GM12878 (cell line): Measurements from ENCODE around the gene DERA. TPM values are rescaled to one million over a fixed set of nuclear protein-coding genes. Genes with fewer than 3 reads are reported as not detected.

Experiments
- ATAC-seq: fragments of 200-7000 bp; cut with Tn5 transposase; 3 replicates; pipeline ENCODE4 v1.9.1; 2020; ENCODE audit warnings: mild to moderate bottlenecking, moderate library complexity
- BruUV-seq: library from RNA; stranded (reverse); fragments of 400-500 nt; replicated peaks from 2 replicates; lab custom pipeline; 2021; lab: Mats Ljungman, UMichigan
- CTCF ChIA-PET: fragments of 300-600 bp; sonication (Branson Sonifier 250); formaldehyde crosslinking; extraction: SDS; loops from one replicate; lab custom pipeline; 2021; ENCODE audit warnings: inconsistent platforms; lab: Yijun Ruan, JAX
- POLR2A ChIA-PET: fragments of 350-600 bp; formaldehyde crosslinking; extraction: SDS; loops from one replicate; lab custom pipeline; 2021; ENCODE audit warnings: inconsistent platforms; lab: Charles Lee
- RAD21 ChIA-PET: fragments of 300-600 bp; sonication (Branson Sonifier 250); formaldehyde crosslinking; loops from one replicate; lab custom pipeline; 2023; ENCODE audit warnings: antibody characterized with exemption; ENCODE audit not compliant: unreplicated experiment; lab: Charles Lee
- SMC1A ChIA-PET: fragments of 300-600 bp; sonication (Branson Sonifier 250); formaldehyde crosslinking; loops from one replicate; lab custom pipeline; 2023; ENCODE audit not compliant: unreplicated experiment, uncharacterized antibody; lab: Charles Lee
- DNase-seq: peaks from one replicate; pipeline ENCODE4 v3.0.0-alpha.2; 2011; ENCODE audit warnings: low read depth, low spot score
- FAIRE-seq: peaks from 3 replicates; lab custom pipeline; 2011; peaks lifted over from hg19 to GRCh38; lab: Jason Lieb, UNC
- H2AFZ ChIP-seq: 2 replicates; pipeline ENCODE4 v1.6.0; 2011; ENCODE audit warnings: low read depth, low read length, control low read depth; ENCODE audit not compliant: control insufficient read depth
- H3K27ac ChIP-seq: 2 replicates; pipeline ENCODE4 v1.5.1; 2011; ENCODE audit warnings: control low read depth; ENCODE audit not compliant: control insufficient read depth, insufficient read depth
- H3K27me3 ChIP-seq, 2 experiments: replicated peaks in 1 of 2; 2 replicates each; pipeline versions ENCODE4 v1.6.0 to v1.6.1; 2011; ENCODE audit warnings: low read length in 1 of 2; ENCODE audit not compliant: control insufficient read depth in 2 of 2, insufficient read depth in 2 of 2
- H3K36me3 ChIP-seq, 2 experiments: 2 replicates each; pipeline ENCODE4 v1.5.1; 2011; ENCODE audit warnings: low read length in 1 of 2; ENCODE audit not compliant: control insufficient read depth in 2 of 2, insufficient read depth in 2 of 2
- H3K4me1 ChIP-seq: 2 replicates; pipeline ENCODE4 v1.6.1; 2011; ENCODE audit warnings: mild to moderate bottlenecking, low read length, moderate library complexity, mixed read lengths; ENCODE audit not compliant: control insufficient read depth, insufficient read depth
- H3K4me2 ChIP-seq: 2 replicates; pipeline ENCODE4 v1.6.0; 2011; ENCODE audit warnings: control low read depth; ENCODE audit not compliant: control insufficient read depth, insufficient read depth
- H3K4me3 ChIP-seq: fragments of 200-600 bp; sonication (generic); 2 replicates; pipeline ENCODE4 v1.5.1; 2016
- H3K79me2 ChIP-seq: 2 replicates; pipeline ENCODE4 v1.6.0; 2011; ENCODE audit warnings: low read length; ENCODE audit not compliant: control insufficient read depth, insufficient read depth
- H3K9ac ChIP-seq: 2 replicates; pipeline ENCODE4 v1.8.0; 2011; ENCODE audit warnings: low read length, control low read depth, mixed read lengths; ENCODE audit not compliant: control insufficient read depth, insufficient read depth
- H3K9me3 ChIP-seq: replicated peaks from 3 replicates; pipeline ENCODE4 v1.5.1; 2011; ENCODE audit warnings: mild to moderate bottlenecking, low read length; ENCODE audit not compliant: control insufficient read depth, insufficient read depth
- H4K20me1 ChIP-seq: 2 replicates; pipeline ENCODE4 v1.6.0; 2011; ENCODE audit not compliant: control insufficient read depth, insufficient read depth
- GATAD2B ChIP-seq: fragments of 450-650 bp; conservative IDR thresholded peaks from 2 replicates; pipeline ENCODE4 v1.6.1; 2017; ENCODE audit warnings: low read depth, mild to moderate bottlenecking, moderate library complexity
- MEF2A ChIP-seq: IDR thresholded peaks from 2 replicates; pipeline ENCODE4 v1.6.1; 2011; ENCODE audit warnings: low read depth, mild to moderate bottlenecking, low read length, moderate library complexity; ENCODE audit not compliant: insufficient read depth
- POLR2AphosphoS5 ChIP-seq: IDR thresholded peaks from 2 replicates; pipeline ENCODE4 v1.6.1; 2011; ENCODE audit warnings: mild to moderate bottlenecking, low read length, inconsistent platforms
- RAD21 ChIP-seq: IDR thresholded peaks from 2 replicates; pipeline ENCODE4 v1.6.1; 2011; ENCODE audit warnings: mild to moderate bottlenecking, low read depth, low read length, moderate library complexity; ENCODE audit not compliant: insufficient read depth
- RCOR1 ChIP-seq: conservative IDR thresholded peaks from 2 replicates; pipeline ENCODE4 v1.6.1; 2012; ENCODE audit warnings: low read depth, low read length, improper control_type of control experiment
- SIN3A ChIP-seq: IDR thresholded peaks from 2 replicates; pipeline ENCODE4 v1.6.1; 2012; ENCODE audit warnings: low read depth, low read length, improper control_type of control experiment
- SIX5 ChIP-seq: IDR thresholded peaks from 2 replicates; pipeline ENCODE4 v1.6.1; 2011; ENCODE audit warnings: mild to moderate bottlenecking, low read depth, low read length, moderate library complexity; ENCODE audit not compliant: severe bottlenecking
- SPI1 ChIP-seq: IDR thresholded peaks from 2 replicates; pipeline ENCODE4 v1.6.1; 2011; ENCODE audit warnings: low read depth, mild to moderate bottlenecking, low read length, moderate library complexity, borderline replicate concordance; ENCODE audit not compliant: insufficient read depth
- SRF ChIP-seq, 2 experiments: IDR thresholded peaks; 2 replicates each; pipeline ENCODE4 v1.6.1; 2011; ENCODE audit warnings: low read depth in 2 of 2, low read length in 2 of 2, mild to moderate bottlenecking in 1 of 2, moderate library complexity in 1 of 2
- SUZ12 ChIP-seq: fragments of 200-600 bp; sonication (generic); IDR thresholded peaks from one replicate; pipeline ENCODE4 v1.6.1; 2018; ENCODE audit warnings: antibody characterized with exemption, mild to moderate bottlenecking; ENCODE audit not compliant: unreplicated experiment
- WGBS: methylation state at CpG from one replicate; pipeline ENCODE4 v1.1.6; 2016; ENCODE audit warnings: low lambda C conversion rate; ENCODE audit not compliant: insufficient replicate concordance, insufficient coverage; ENCODE audit errors: missing lambda C conversion rate; 5-methylcytosine and 5-hydroxymethylcytosine counted together
- in situ Hi-C: fragments of 300-500 bp; cut with MboI; formaldehyde crosslinking; loops from 9 replicates; pipeline ENCODE4 v1.14.3; 2018; ENCODE audit warnings: mixed read lengths
- intact Hi-C: fragments of 100-400 bp; cut with micrococcal nuclease; formaldehyde crosslinking; loops from one replicate; pipeline ENCODE4 v1.14.2; 2022; ENCODE audit not compliant: unreplicated experiment
- polyA plus RNA-seq, 11 experiments: library from polyadenylated mRNA; depleted of rRNA in 4 of 11; unstranded in 6 of 11; stranded (reverse) in 5 of 11; fragments of >200 nt; fragmentation: Nextera tagmentation in 4 of 11; fragmentation: Illumina TruSeq in 1 of 11; extraction: Ambion mirVana in 4 of 11; extraction: Trizol in 1 of 11; gene quantifications; 1 replicate in 1 of 11; 2 replicates in 10 of 11; pipeline versions ENCODE4 v1.2.1 to v1.2.3, GENCODE V29; 2011 to 2016; ENCODE audit warnings: inconsistent platforms in 2 of 11, missing spikeins in 2 of 11, low read depth in 1 of 11
- total RNA-seq, 4 experiments: library from RNA; depleted of rRNA in 3 of 4; stranded (reverse); fragments of >200 nt in 3 of 4; fragmentation: Illumina TruSeq in 1 of 4; extraction: Trizol in 1 of 4; gene quantifications; 2 replicates each; pipeline versions ENCODE4 v1.2.1 to v1.2.3, GENCODE V29; 2013 to 2021
- TF ChIP-seq, protein P1 (sequence below): fragments of 450-650 bp; conservative IDR thresholded peaks from 2 replicates; pipeline ENCODE4 v1.6.1; 2017; ENCODE audit warnings: mild to moderate bottlenecking, moderate library complexity
- TF ChIP-seq, protein P2 (sequence below): IDR thresholded peaks from 2 replicates; pipeline ENCODE4 v1.6.1; 2011; ENCODE audit warnings: borderline replicate concordance, low read depth, mild to moderate bottlenecking, moderate library complexity, mixed read lengths, low read length; ENCODE audit not compliant: insufficient read depth; ENCODE audit errors: extremely low read length

DERA gene
- total and polyA plus RNA-seq, 10 of the 15 experiments (the other 5 are each of a cell fraction or from before 2014, with no cell fraction given) = 34.9 to 97.1 (median 40.8) TPM

DNA sequence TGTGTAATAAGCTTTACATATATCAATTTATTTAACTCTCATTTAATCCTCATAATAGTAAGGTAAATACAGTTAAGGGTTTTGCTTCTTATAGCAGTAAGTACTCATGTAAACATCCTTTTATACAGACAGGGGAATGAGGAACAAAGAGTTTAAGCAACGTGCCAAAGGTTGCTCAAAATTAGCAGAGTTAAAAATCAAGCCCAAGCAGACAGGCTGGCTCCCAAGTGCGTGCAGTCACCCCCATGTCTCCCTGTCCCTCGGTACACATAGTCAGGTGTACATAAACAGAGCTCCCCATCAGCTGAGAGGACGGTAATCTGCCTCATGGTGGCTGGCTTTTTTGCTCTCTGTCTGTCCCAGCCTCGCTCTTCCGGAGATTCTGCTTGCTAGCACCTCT lies 126.4 kb downstream of the DERA start:
- ChIA-PET RAD21 (no interaction called here), POLR2A (no interaction called here), SMC1A (no interaction called here), CTCF (no interaction called here)
- no peaks in the 10 kb centered on the region for H3K27me3 ChIP-seq
- H3K4me1 ChIP-seq = no peaks in the 10 kb centered on the region
- no peak overlapping the region for H3K27ac ChIP-seq
- DNase-seq (no peak), ATAC-seq (no peak), FAIRE-seq (no peak)
- H3K9me3 ChIP-seq = no peaks in the 10 kb centered on the region
- WGBS = 93% methylated on average over 6 of the region's 6 CpGs
- no peak overlapping the region for H3K9ac ChIP-seq
- no peaks in the 10 kb centered on the region for H4K20me1 ChIP-seq
- peaks cover 0 to 5% of the 10 kb centered on the region in 2 experiments; a peak in 1 of 4 replicates for H3K36me3 ChIP-seq
- intact Hi-C loops (no loop called here), in situ Hi-C loops (no loop called here)
- no peaks in the 10 kb centered on the region for H3K79me2 ChIP-seq
- BruUV-seq = no TSS peak
- H3K4me3 ChIP-seq = no peak overlapping the region
- H3K4me2 ChIP-seq = no peak overlapping the region
- no peak overlapping the region for H2AFZ ChIP-seq
- TF ChIP-seq RCOR1 = no peak
- TF ChIP-seq, protein P1, sequence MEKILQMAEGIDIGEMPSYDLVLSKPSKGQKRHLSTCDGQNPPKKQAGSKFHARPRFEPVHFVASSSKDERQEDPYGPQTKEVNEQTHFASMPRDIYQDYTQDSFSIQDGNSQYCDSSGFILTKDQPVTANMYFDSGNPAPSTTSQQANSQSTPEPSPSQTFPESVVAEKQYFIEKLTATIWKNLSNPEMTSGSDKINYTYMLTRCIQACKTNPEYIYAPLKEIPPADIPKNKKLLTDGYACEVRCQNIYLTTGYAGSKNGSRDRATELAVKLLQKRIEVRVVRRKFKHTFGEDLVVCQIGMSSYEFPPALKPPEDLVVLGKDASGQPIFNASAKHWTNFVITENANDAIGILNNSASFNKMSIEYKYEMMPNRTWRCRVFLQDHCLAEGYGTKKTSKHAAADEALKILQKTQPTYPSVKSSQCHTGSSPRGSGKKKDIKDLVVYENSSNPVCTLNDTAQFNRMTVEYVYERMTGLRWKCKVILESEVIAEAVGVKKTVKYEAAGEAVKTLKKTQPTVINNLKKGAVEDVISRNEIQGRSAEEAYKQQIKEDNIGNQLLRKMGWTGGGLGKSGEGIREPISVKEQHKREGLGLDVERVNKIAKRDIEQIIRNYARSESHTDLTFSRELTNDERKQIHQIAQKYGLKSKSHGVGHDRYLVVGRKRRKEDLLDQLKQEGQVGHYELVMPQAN = no peak
- TF ChIP-seq SPI1 = no peak
- no peak for TF ChIP-seq SRF (IDR thresholded peaks at IDR 0.05; ENCODE audit: low read depth in 2 of 2, low read length in 2 of 2)
- TF ChIP-seq RAD21 = no peak
- TF ChIP-seq SUZ12 = no peak
- no peak for TF ChIP-seq SIN3A
- TF ChIP-seq, protein P2, sequence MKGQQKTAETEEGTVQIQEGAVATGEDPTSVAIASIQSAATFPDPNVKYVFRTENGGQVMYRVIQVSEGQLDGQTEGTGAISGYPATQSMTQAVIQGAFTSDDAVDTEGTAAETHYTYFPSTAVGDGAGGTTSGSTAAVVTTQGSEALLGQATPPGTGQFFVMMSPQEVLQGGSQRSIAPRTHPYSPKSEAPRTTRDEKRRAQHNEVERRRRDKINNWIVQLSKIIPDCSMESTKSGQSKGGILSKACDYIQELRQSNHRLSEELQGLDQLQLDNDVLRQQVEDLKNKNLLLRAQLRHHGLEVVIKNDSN = no peak
- TF ChIP-seq GATAD2B = no peak
- no peak for TF ChIP-seq SIX5
- TF ChIP-seq MEF2A = no peak
- no peak for TF ChIP-seq POLR2AphosphoS5
